HCT116 (cell line): ENCODE measurements around the gene GNPTG. TPM values are rescaled to one million over a fixed set of nuclear protein-coding genes. Genes with fewer than 3 reads are reported as not detected.

Experiments used
- ATAC-seq: fragments of 200-7000 bp; cut with Tn5 transposase; 2 replicates; pipeline ENCODE4 v1.9.1; 2020; ENCODE audit warnings: mild to moderate bottlenecking, moderate library complexity
- BruUV-seq: library from RNA; stranded (reverse); fragments of 400-500 nt; replicated peaks from 2 replicates; lab custom pipeline; 2021; lab: Mats Ljungman, UMichigan
- CTCF ChIA-PET: fragments of 300-600 bp; sonication (Branson Sonifier 250); formaldehyde crosslinking; loops from one replicate; lab custom pipeline; 2021; ENCODE audit warnings: antibody characterized with exemption; lab: Charles Lee
- POLR2A ChIA-PET: fragments of 300-600, 350-600 bp; sonication (Branson Sonifier 250); formaldehyde crosslinking; loops from one replicate; lab custom pipeline; 2021; ENCODE audit warnings: antibody characterized with exemption; lab: Charles Lee
- RAD21 ChIA-PET, 2 experiments: fragments of 300-600 bp; sonication (Branson Sonifier 250); formaldehyde crosslinking; loops; one replicate each; lab custom pipeline; 2023; ENCODE audit warnings: low total read pairs in 2 of 2; ENCODE audit not compliant: uncharacterized antibody in 2 of 2, unreplicated experiment in 2 of 2, low non-redundant PET in 1 of 2; lab: Charles Lee
- DNase-seq: peaks from one replicate; pipeline ENCODE4 v3.0.0-alpha.2; 2010; ENCODE audit warnings: low read depth, low spot score
- H2AFZ ChIP-seq: fragments of 200-600 bp; shearing (Covaris generic), sonication (generic); 2 replicates; pipeline ENCODE4 v1.6.1; 2017; ENCODE audit warnings: low read depth, mixed run types, mixed read lengths, antibody characterized with exemption, low read length; ENCODE audit not compliant: poor library complexity, severe bottlenecking
- H3K27ac ChIP-seq: 2 replicates; pipeline ENCODE4 v1.5.1; 2012; ENCODE audit warnings: low read depth, low read length
- H3K27me3 ChIP-seq: fragments of 200-600 bp; sonication (generic); 2 replicates; pipeline ENCODE4 v1.6.1; 2016; ENCODE audit warnings: mixed run types, low read length, mixed read lengths; ENCODE audit not compliant: insufficient read depth
- H3K36me3 ChIP-seq, 2 experiments: fragments of 200-500 bp in 1 of 2; fragments of 200-600 bp in 1 of 2; sonication (Bioruptor generic) in 1 of 2; sonication (generic) in 1 of 2; 2 replicates each; pipeline versions ENCODE4 v1.5.1 to v1.6.1; 2014 to 2016; ENCODE audit warnings: low read length in 2 of 2, inconsistent platforms in 1 of 2, mixed read lengths in 1 of 2, mixed run types in 1 of 2; ENCODE audit not compliant: insufficient read depth in 2 of 2, control insufficient read depth in 1 of 2
- H3K4me1 ChIP-seq, 2 experiments: fragments of 200-600 bp in 1 of 2; sonication (generic) in 1 of 2; 2 replicates each; pipeline versions ENCODE4 v1.5.1 to v1.6.1; 2012 to 2017; ENCODE audit warnings: low read length in 2 of 2, inconsistent platforms in 1 of 2, mild to moderate bottlenecking in 1 of 2, mixed read lengths in 1 of 2, mixed run types in 1 of 2, moderate library complexity in 1 of 2; ENCODE audit not compliant: insufficient read depth in 2 of 2, control insufficient read depth in 1 of 2
- H3K4me2 ChIP-seq: fragments of 200-600 bp; sonication (generic); 2 replicates; pipeline ENCODE4 v1.6.1; 2017; ENCODE audit warnings: mixed run types, low read length, mixed read lengths
- H3K4me3 ChIP-seq, 2 experiments: fragments of 200-600 bp in 1 of 2; sonication (generic) in 1 of 2; replicated peaks in 1 of 2; 2 replicates each; pipeline ENCODE4 v1.5.1; 2011 to 2016; ENCODE audit warnings: low read length in 2 of 2, control low read depth in 1 of 2, low read depth in 1 of 2, mild to moderate bottlenecking in 1 of 2, mixed read lengths in 1 of 2, mixed run types in 1 of 2
- H3K79me2 ChIP-seq: fragments of 200-600 bp; sonication (generic); 2 replicates; pipeline ENCODE4 v1.6.1; 2017; ENCODE audit warnings: mild to moderate bottlenecking, mixed run types, low read length, moderate library complexity, mixed read lengths; ENCODE audit not compliant: insufficient read depth
- H3K9ac ChIP-seq: fragments of 200-600 bp; sonication (generic); 2 replicates; pipeline ENCODE4 v1.6.1; 2016; ENCODE audit warnings: low read length, mixed read lengths
- H3K9me2 ChIP-seq: fragments of 200-600 bp; sonication (generic), shearing (Covaris generic); 2 replicates; pipeline ENCODE4 v1.6.1; 2017; ENCODE audit warnings: mixed run types, mild to moderate bottlenecking, moderate library complexity; ENCODE audit not compliant: insufficient read depth
- H3K9me3 ChIP-seq, 2 experiments: fragments of 200-500 bp in 1 of 2; fragments of 200-600 bp in 1 of 2; sonication (Bioruptor generic) in 1 of 2; sonication (generic) in 1 of 2; 2 replicates each; pipeline ENCODE4 v1.6.1; 2014 to 2017; ENCODE audit warnings: low read length in 2 of 2, mixed read lengths in 2 of 2, inconsistent platforms in 1 of 2, low read depth in 1 of 2, mild to moderate bottlenecking in 1 of 2, mixed run types in 1 of 2, moderate library complexity in 1 of 2; ENCODE audit not compliant: control insufficient read depth in 1 of 2, insufficient read depth in 1 of 2
- H4K20me1 ChIP-seq: fragments of 200-600 bp; sonication (generic), shearing (Covaris generic); 2 replicates; pipeline ENCODE4 v1.6.1; 2017; ENCODE audit warnings: mixed run types, mild to moderate bottlenecking, moderate library complexity; ENCODE audit not compliant: insufficient read depth
- EGR1 ChIP-seq: IDR thresholded peaks from 2 replicates; pipeline ENCODE4 v1.6.1; 2012; ENCODE audit warnings: low read depth
- ELF1 ChIP-seq: IDR thresholded peaks from 2 replicates; pipeline ENCODE4 v1.6.1; 2012; ENCODE audit warnings: low read depth, borderline replicate concordance
- EZH2 ChIP-seq: fragments of 200-600 bp; sonication (generic); IDR thresholded peaks from 2 replicates; pipeline ENCODE4 v1.6.1; 2017; ENCODE audit warnings: antibody characterized with exemption, mixed run types
- EZH2phosphoT487 ChIP-seq: fragments of 200-600 bp; IDR thresholded peaks from 2 replicates; pipeline ENCODE4 v1.6.1; 2018; ENCODE audit warnings: antibody characterized with exemption, borderline replicate concordance
- FOSL1 ChIP-seq: IDR thresholded peaks from 2 replicates; pipeline ENCODE4 v1.6.1; 2012; ENCODE audit warnings: low read depth
- JUND ChIP-seq: IDR thresholded peaks from 2 replicates; pipeline ENCODE4 v1.6.1; 2012
- MAX ChIP-seq: IDR thresholded peaks from 2 replicates; pipeline ENCODE4 v1.6.1; 2012
- POLR2A ChIP-seq: IDR thresholded peaks from 2 replicates; pipeline ENCODE4 v1.7.0; 2011; ENCODE audit warnings: borderline replicate concordance; ENCODE audit not compliant: insufficient read depth, insufficient read length; ENCODE audit errors: extremely low read depth
- RAD21 ChIP-seq: IDR thresholded peaks from 2 replicates; pipeline ENCODE4 v1.6.1; 2012; ENCODE audit warnings: low read depth, mild to moderate bottlenecking
- SIN3A ChIP-seq: IDR thresholded peaks from 2 replicates; pipeline ENCODE4 v1.6.1; 2012; ENCODE audit warnings: low read depth
- SP1 ChIP-seq: IDR thresholded peaks from 2 replicates; pipeline ENCODE4 v1.6.1; 2012; ENCODE audit warnings: low read depth
- ZNF274 ChIP-seq: fragments of 200-500 bp; sonication (Bioruptor generic); IDR thresholded peaks from 2 replicates; pipeline ENCODE4 v1.6.1; 2014; ENCODE audit warnings: mild to moderate bottlenecking, low read depth, low read length, inconsistent platforms
- intact Hi-C: fragments of 100-400 bp; cut with micrococcal nuclease; formaldehyde crosslinking; loops from 2 replicates; pipeline ENCODE4 v1.10.0; 2022
- total RNA-seq: library from RNA; stranded (reverse); gene quantifications from one replicate; pipeline ENCODE4 v1.2.1, GENCODE V29; 2021; ENCODE audit not compliant: unreplicated experiment

Gene GNPTG
- total RNA-seq, 1 experiment from 2014 or later, result 35.2 TPM

DNA sequence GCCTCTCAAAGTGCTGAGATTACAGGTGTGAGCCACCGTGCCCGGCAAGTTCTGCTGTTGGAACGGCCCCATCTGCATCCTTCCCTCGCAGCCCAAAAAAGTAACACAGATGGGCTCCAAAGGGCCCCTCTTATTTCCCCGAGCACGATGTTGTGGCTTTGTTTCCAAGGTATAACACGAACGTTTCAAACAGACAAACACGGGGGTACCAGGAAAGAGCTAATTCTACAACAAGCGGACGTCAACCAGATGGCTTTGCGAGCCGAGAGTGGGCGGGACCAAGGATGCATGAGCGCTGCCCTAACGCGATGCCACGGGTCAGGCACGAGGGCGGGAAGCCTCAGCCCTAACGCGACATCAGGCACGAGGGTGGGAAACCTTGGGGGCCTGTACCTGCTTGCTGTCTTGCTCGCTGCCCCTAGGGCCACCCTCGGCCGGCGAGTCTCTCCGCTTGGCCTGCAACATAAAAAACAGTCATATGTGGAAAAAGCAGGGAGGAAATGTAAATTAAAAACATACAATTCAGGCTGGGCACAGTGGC is 38.6 kb downstream of the GNPTG start:
- no peak for ATAC-seq
- Histone ChIP-seq H3K9ac (no peak overlapping the region), H2AFZ (no peak overlapping the region), H3K9me3 (no peaks in the 10 kb centered on the region)
- no peak for TF ChIP-seq ZNF274
- TF ChIP-seq EZH2phosphoT487, result no peak
- no peak for TF ChIP-seq EZH2
- no peak for TF ChIP-seq ELF1
- TF ChIP-seq FOSL1, result no peak
- TF ChIP-seq MAX, result no peak
- TF ChIP-seq SIN3A, result no peak
- TF ChIP-seq RAD21, result no peak
- TF ChIP-seq POLR2A, result no peak
- TF ChIP-seq SP1, result no peak
- TF ChIP-seq JUND, result no peak
- no peak for TF ChIP-seq EGR1
- TF ChIP-seq, all 23 proteins: peak for 0
- no peak for DNase-seq
- no peaks in the 10 kb centered on the region for H3K79me2 ChIP-seq
- ChIA-PET RAD21 (no interaction called here), POLR2A (no interaction called here), CTCF (no interaction called here)
- H4K20me1 ChIP-seq, result no peaks in the 10 kb centered on the region
- intact Hi-C loops, result no loop called here
- no peaks in the 10 kb centered on the region for H3K4me1 ChIP-seq
- no peak overlapping the region for H3K27ac ChIP-seq
- no peak overlapping the region for H3K4me2 ChIP-seq
- H3K9me2 ChIP-seq, result no peaks in the 10 kb centered on the region
- no peaks in the 10 kb centered on the region for H3K27me3 ChIP-seq
- no peak overlapping the region for H3K4me3 ChIP-seq
- no peaks in the 10 kb centered on the region; a peak in 1 of 4 replicates for H3K36me3 ChIP-seq
- no TSS peak for BruUV-seq

DNA sequence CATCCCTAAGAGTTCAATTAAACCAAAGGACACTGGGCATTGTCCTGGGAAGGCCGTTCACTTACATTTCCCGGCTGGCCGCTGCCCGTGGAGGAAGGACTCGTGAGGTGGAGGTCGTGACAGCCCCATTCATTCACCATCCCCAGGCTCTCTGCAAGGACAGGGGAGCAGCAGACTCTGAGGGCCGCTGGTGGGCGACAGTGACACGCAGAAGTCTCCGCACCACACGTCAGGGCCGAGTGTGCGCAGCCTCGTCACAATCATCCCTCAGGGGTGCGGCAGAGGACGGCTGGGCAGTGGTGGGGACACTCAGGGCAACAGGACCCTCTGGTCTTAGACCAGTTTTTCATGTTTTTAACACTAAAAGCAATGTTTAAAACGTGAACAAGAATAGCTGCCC is 41.1 kb downstream of the GNPTG start:
- no peak for TF ChIP-seq POLR2A
- POLR2A ChIA-PET, result no interaction called here
- Histone ChIP-seq H3K4me1 (no peaks in the 10 kb centered on the region), H3K9me2 (no peaks in the 10 kb centered on the region), H3K36me3 (no peaks in the 10 kb centered on the region; a peak in 1 of 4 replicates), H3K9me3 (no peaks in the 10 kb centered on the region), H3K9ac (no peak overlapping the region), H4K20me1 (no peaks in the 10 kb centered on the region), H3K4me2 (no peak overlapping the region), H2AFZ (no peak overlapping the region), H3K4me3 (no peak overlapping the region), H3K27me3 (no peaks in the 10 kb centered on the region), H3K27ac (no peak overlapping the region), H3K79me2 (no peaks in the 10 kb centered on the region)
- CTCF ChIA-PET, result no interaction called here
- intact Hi-C loops, result no loop called here
- DNase-seq, result no peak
- BruUV-seq, result no TSS peak
- RAD21 ChIA-PET, result no interaction called here
- no peak for ATAC-seq
